Adrenal gland (tissue), 12 donors: ENCODE results near the gene OLR1. TPM values are rescaled to one million over a fixed set of nuclear protein-coding genes. Genes with fewer than 3 reads are reported as not detected.

ENCODE experiments used
- DNase-seq, 7 donors: peaks; one replicate each; pipeline ENCODE4 v3.0.0-alpha.2; 2019 to 2020
- H3K27ac ChIP-seq, 5 donors: fragments of 200-600 bp; sonication (generic) in 4 of 5; 1 replicate in 3 of 5; 2 replicates in 2 of 5; pipeline versions ENCODE4 v1.5.1 to v1.8.0; 2016 to 2020; ENCODE audit warnings: mild to moderate bottlenecking in 1 of 5
- H3K27me3 ChIP-seq: fragments of 200-600 bp; 2 replicates; pipeline ENCODE4 v1.8.0; 2021
- H3K36me3 ChIP-seq, 2 donors: fragments of 200-600 bp; replicated peaks in 1 of 2; 1 replicate in 1 of 2; 2 replicates in 1 of 2; pipeline versions ENCODE4 v1.5.1 to v1.8.0; 2018 to 2022
- H3K4me1 ChIP-seq, 2 donors: fragments of 200-600 bp; replicated peaks in 1 of 2; 1 replicate in 1 of 2; 2 replicates in 1 of 2; pipeline versions ENCODE4 v1.5.1 to v1.8.0; 2018 to 2021
- H3K4me3 ChIP-seq, 4 donors: fragments of 200-600 bp; sonication (generic) in 3 of 4; one replicate each; pipeline ENCODE4 v1.5.1; 2016 to 2018
- H3K9me3 ChIP-seq, 3 donors: fragments of 200-600 bp; sonication (generic) in 1 of 3; replicated peaks in 1 of 3; 1 replicate in 2 of 3; 2 replicates in 1 of 3; pipeline versions ENCODE4 v1.5.1 to v1.8.0; 2016 to 2021
- CTCF ChIP-seq, 6 experiments: fragments of 450-650 bp in 4 of 6; fragments of 200-600 bp in 2 of 6; sonication (generic) in 1 of 6; IDR thresholded peaks; 1 replicate in 5 of 6; 2 replicates in 1 of 6; pipeline versions ENCODE4 v1.5.1 to v1.8.0; 2016 to 2021; ENCODE audit warnings: antibody characterized with exemption in 6 of 6, mild to moderate bottlenecking in 2 of 6, moderate library complexity in 1 of 6
- POLR2A ChIP-seq, 2 donors: fragments of 450-650 bp; IDR thresholded peaks; one replicate each; pipeline ENCODE4 v1.6.1; 2017; ENCODE audit warnings: antibody characterized with exemption in 2 of 2, mild to moderate bottlenecking in 2 of 2, moderate library complexity in 1 of 2
- WGBS, 4 donors: extraction: QIAGEN DNeasy Blood & Tissue Kit in 2 of 4; methylation state at CpG; one replicate each; pipeline versions ENCODE4 v1.1.5 to v1.1.7; 2013 to 2017; 5-methylcytosine and 5-hydroxymethylcytosine counted together
- intact Hi-C, 2 donors: fragments of 100-400 bp; cut with DNase I; formaldehyde crosslinking; loops; one replicate each; pipeline versions ENCODE4 v1.14.1 to v1.15.0; 2022 to 2023
- polyA plus RNA-seq, 3 donors: library from polyadenylated mRNA; stranded (reverse); fragments of 200-250 nt in 2 of 3; fragments of 350-450 nt in 1 of 3; fragmentation: Illumina TruSeq in 1 of 3; extraction: RNeasy Lipid Tissue Mini Kit (QIAGEN cat#74804) in 1 of 3; gene quantifications; one replicate each; pipeline ENCODE4 v1.2.3, GENCODE V29; 2013 to 2014
- total RNA-seq, 9 donors: library from RNA; depleted of rRNA in 4 of 9; stranded (reverse); fragments of >200 nt in 4 of 9; fragments of 120-200 nt in 1 of 9; fragmentation: NEBNext Ultra II Directional in 1 of 9; extraction: Animal tissue kit (Norgen Biotek cat#: 25700) in 1 of 9; gene quantifications; one replicate each; pipeline versions ENCODE4 v1.1.0 to v1.2.4, GENCODE V29; 2013 to 2023
- donor health status: healthy with polysubstance abuse.
- donor health status: Bipolar disorder and iron deficiency.
- donor health status: DM: yes; HTN: yes; CAD: no.
- donor health status: DM: no; HTN: no; CAD: no.
- donor health status: DM: no; HTN: no; CAD: no.
- donor health status: DM: yes; HTN: yes; CAD: no.

OLR1 gene
- total and polyA plus RNA-seq, 12 donors = 0.28 to 2.2 (median 0.68) TPM; not detected in 1

GRCh38 chr12:10115890-10116289 is 56.0 kb downstream of the OLR1 start:
- TF ChIP-seq CTCF (IDR thresholded peaks at IDR 0.05) (no peak), POLR2A (IDR thresholded peaks at IDR 0.05) (no peak)
- WGBS, 4 donors = 80 to 88% (median 82%) methylated on average over 7 of the region's 7 CpGs
- Histone ChIP-seq H3K36me3 (no peaks in the 10 kb centered on the region), H3K27ac (no peak overlapping the region), H3K4me1 (no peaks in the 10 kb centered on the region), H3K27me3 (no peaks in the 10 kb centered on the region), H3K9me3 (no peaks in the 10 kb centered on the region), H3K4me3 (no peak overlapping the region)
- intact Hi-C loops = no loop called here
- no peak for DNase-seq

GRCh38 chr12:10115311-10115710 is 56.6 kb downstream of the OLR1 start:
- H3K4me1 ChIP-seq = no peaks in the 10 kb centered on the region
- WGBS, 4 donors = 77 to 90% (median 87%) methylated on average over 15 of the region's 15 CpGs
- H3K27ac ChIP-seq = no peak overlapping the region
- no peaks in the 10 kb centered on the region for H3K27me3 ChIP-seq
- no peak overlapping the region for H3K4me3 ChIP-seq
- no peaks in the 10 kb centered on the region for H3K36me3 ChIP-seq
- intact Hi-C loops = no loop called here
- no peak for DNase-seq
- no peak for TF ChIP-seq CTCF (IDR thresholded peaks at IDR 0.05)
- no peak for TF ChIP-seq POLR2A (IDR thresholded peaks at IDR 0.05)
- H3K9me3 ChIP-seq = no peaks in the 10 kb centered on the region

GRCh38 chr12:10113920-10114319 is 58.0 kb downstream of the OLR1 start:
- no peaks in the 10 kb centered on the region for H3K36me3 ChIP-seq
- H3K4me3 ChIP-seq = no peak overlapping the region
- no peak for DNase-seq
- H3K9me3 ChIP-seq = no peaks in the 10 kb centered on the region
- H3K4me1 ChIP-seq = no peaks in the 10 kb centered on the region
- no peak overlapping the region for H3K27ac ChIP-seq
- no peaks in the 10 kb centered on the region for H3K27me3 ChIP-seq
- 39 to 66% (median 49%) methylated on average over 1 of the region's 1 CpG for WGBS, 4 donors
- TF ChIP-seq POLR2A (IDR thresholded peaks at IDR 0.05) (no peak), CTCF (IDR thresholded peaks at IDR 0.05) (no peak)
- intact Hi-C loops = no loop called here

- no peak overlapping the region for H3K4me3 ChIP-seq
- intact Hi-C loops = no loop called here
- no peaks in the 10 kb centered on the region for H3K36me3 ChIP-seq
- no peak for TF ChIP-seq POLR2A (IDR thresholded peaks at IDR 0.05)
- no peak for TF ChIP-seq CTCF (IDR thresholded peaks at IDR 0.05)
- no peaks in the 10 kb centered on the region for H3K27me3 ChIP-seq
- no peaks in the 10 kb centered on the region for H3K4me1 ChIP-seq
- no peak overlapping the region for H3K27ac ChIP-seq
- WGBS, 4 donors = 69 to 97% (median 90%) methylated on average over 1 of the region's 1 CpG
- no peak for DNase-seq
- H3K9me3 ChIP-seq = no peaks in the 10 kb centered on the region
Measured at GRCh38 chr12:10113075-10113474, 58.9 kb downstream of the OLR1 start.
